H1 (cell line): Measurements from ENCODE around the gene RCHY1. TPM values are rescaled to one million over a fixed set of nuclear protein-coding genes. Genes with fewer than 3 reads are reported as not detected.

Source experiments
- BACH1 ChIP-seq: IDR thresholded peaks from 2 replicates; pipeline ENCODE4 v1.6.1; 2012; ENCODE audit warnings: low read length, improper control_type of control experiment
- CREB1 ChIP-seq: IDR thresholded peaks from 2 replicates; pipeline ENCODE4 v1.6.1; 2012; ENCODE audit warnings: inconsistent platforms
- EGR1 ChIP-seq: IDR thresholded peaks from 2 replicates; pipeline ENCODE4 v1.6.1; 2011; ENCODE audit warnings: low read depth, low read length, borderline replicate concordance
- EZH2 ChIP-seq: fragments of 200-600 bp; sonication (generic); IDR thresholded peaks from 2 replicates; pipeline ENCODE4 v1.7.1; 2012; ENCODE audit warnings: low read depth, mild to moderate bottlenecking, moderate library complexity, low read length, inconsistent platforms; ENCODE audit not compliant: severe bottlenecking
- FOSL1 ChIP-seq: IDR thresholded peaks from 2 replicates; pipeline ENCODE4 v1.6.1; 2011; ENCODE audit warnings: mild to moderate bottlenecking, low read depth, low read length, moderate library complexity; ENCODE audit not compliant: insufficient read depth
- GABPA ChIP-seq: IDR thresholded peaks from 2 replicates; pipeline ENCODE4 v1.6.1; 2011; ENCODE audit warnings: mild to moderate bottlenecking, low read length, moderate library complexity, borderline replicate concordance; ENCODE audit not compliant: insufficient read depth
- GTF2F1 ChIP-seq: IDR thresholded peaks from 2 replicates; pipeline ENCODE4 v1.6.1; 2012; ENCODE audit warnings: low read depth, low read length, improper control_type of control experiment, borderline replicate concordance
- JUND ChIP-seq: IDR thresholded peaks from 2 replicates; pipeline ENCODE4 v1.6.1; 2011; ENCODE audit warnings: mild to moderate bottlenecking, improper control_type of control experiment, low read length
- KDM4A ChIP-seq: IDR thresholded peaks from one replicate; pipeline ENCODE4 v1.7.1; 2012; ENCODE audit warnings: low read depth, mild to moderate bottlenecking, moderate library complexity, low read length, inconsistent platforms; ENCODE audit not compliant: severe bottlenecking
- KDM5A ChIP-seq: fragments of 200-600 bp; IDR thresholded peaks from 2 replicates; pipeline ENCODE4 v1.7.1; 2012; ENCODE audit warnings: mild to moderate bottlenecking, low read length, inconsistent platforms, mixed read lengths
- MAX ChIP-seq: IDR thresholded peaks from 2 replicates; pipeline ENCODE4 v1.6.1; 2012; ENCODE audit warnings: inconsistent platforms
- POLR2A ChIP-seq, 2 experiments: IDR thresholded peaks; 1 replicate in 1 of 2; 2 replicates in 1 of 2; pipeline ENCODE4 v1.6.1; 2011; ENCODE audit warnings: low read depth in 2 of 2, low read length in 2 of 2, mild to moderate bottlenecking in 2 of 2; ENCODE audit errors: control extremely low read depth in 1 of 2
- POLR2AphosphoS5 ChIP-seq: IDR thresholded peaks from 2 replicates; pipeline ENCODE4 v1.6.1; 2011; ENCODE audit warnings: low read depth, low read length
- POU5F1 ChIP-seq: IDR thresholded peaks from 2 replicates; pipeline ENCODE4 v1.6.1; 2011; ENCODE audit warnings: low read depth, mild to moderate bottlenecking, low read length, moderate library complexity
- SAP30 ChIP-seq: fragments of 300-600 bp; sonication (generic); IDR thresholded peaks from 2 replicates; pipeline ENCODE4 v1.7.1; 2012; ENCODE audit warnings: low read length, moderate library complexity, mild to moderate bottlenecking, inconsistent platforms; ENCODE audit not compliant: insufficient read depth, insufficient replicate concordance
- SP4 ChIP-seq: IDR thresholded peaks from 2 replicates; pipeline ENCODE4 v1.6.1; 2012; ENCODE audit warnings: low read length, inconsistent platforms
- TAF1 ChIP-seq: IDR thresholded peaks from 2 replicates; pipeline ENCODE4 v1.6.1; 2011; ENCODE audit warnings: mild to moderate bottlenecking, low read depth, low read length
- TAF7 ChIP-seq: optimal IDR thresholded peaks from 2 replicates; pipeline ENCODE3; 2011; ENCODE audit warnings: low read depth, mild to moderate bottlenecking, inconsistent platforms, low read length, moderate library complexity, borderline replicate concordance
- TEAD4 ChIP-seq: IDR thresholded peaks from 2 replicates; pipeline ENCODE4 v1.6.1; 2012; ENCODE audit warnings: low read depth, low read length, inconsistent platforms, mixed read lengths
- USF2 ChIP-seq: IDR thresholded peaks from 2 replicates; pipeline ENCODE4 v1.6.1; 2011; ENCODE audit warnings: low read length, improper control_type of control experiment
- ZNF274 ChIP-seq: IDR thresholded peaks from 2 replicates; pipeline ENCODE4 v1.7.0; 2012; ENCODE audit warnings: low read length, borderline replicate concordance; ENCODE audit errors: extremely low read depth
- polyA plus RNA-seq, 7 experiments: library from polyadenylated mRNA; depleted of rRNA in 3 of 7; stranded (reverse) in 5 of 7; unstranded in 2 of 7; fragments of >200 nt in 5 of 7; fragments of 200-250 nt in 2 of 7; gene quantifications; 1 replicate in 5 of 7; 2 replicates in 1 of 7; 4 replicates in 1 of 7; pipeline versions ENCODE4 v1.2.1 to v1.2.3, GENCODE V29; 2011 to 2013; ENCODE audit warnings: missing spikeins in 2 of 7, mixed read lengths in 2 of 7
- total RNA-seq: library from RNA; stranded (reverse); fragmentation: NEBNext Ultra II Directional; extraction: Animal tissue kit (Norgen Biotek cat#: 25700); gene quantifications from 2 replicates; pipeline ENCODE4 v1.2.1, GENCODE V29; 2021
- TF ChIP-seq, protein P1 (sequence below): IDR thresholded peaks from 2 replicates; pipeline ENCODE4 v1.6.1; 2011; ENCODE audit warnings: low read depth, mild to moderate bottlenecking, low read length; ENCODE audit not compliant: insufficient read depth

Gene RCHY1
- total and polyA plus RNA-seq, 2 of the 8 experiments (the other 6 are each of a cell fraction or from before 2014, with no cell fraction given), result 30.3 to 44.0 TPM

DNA sequence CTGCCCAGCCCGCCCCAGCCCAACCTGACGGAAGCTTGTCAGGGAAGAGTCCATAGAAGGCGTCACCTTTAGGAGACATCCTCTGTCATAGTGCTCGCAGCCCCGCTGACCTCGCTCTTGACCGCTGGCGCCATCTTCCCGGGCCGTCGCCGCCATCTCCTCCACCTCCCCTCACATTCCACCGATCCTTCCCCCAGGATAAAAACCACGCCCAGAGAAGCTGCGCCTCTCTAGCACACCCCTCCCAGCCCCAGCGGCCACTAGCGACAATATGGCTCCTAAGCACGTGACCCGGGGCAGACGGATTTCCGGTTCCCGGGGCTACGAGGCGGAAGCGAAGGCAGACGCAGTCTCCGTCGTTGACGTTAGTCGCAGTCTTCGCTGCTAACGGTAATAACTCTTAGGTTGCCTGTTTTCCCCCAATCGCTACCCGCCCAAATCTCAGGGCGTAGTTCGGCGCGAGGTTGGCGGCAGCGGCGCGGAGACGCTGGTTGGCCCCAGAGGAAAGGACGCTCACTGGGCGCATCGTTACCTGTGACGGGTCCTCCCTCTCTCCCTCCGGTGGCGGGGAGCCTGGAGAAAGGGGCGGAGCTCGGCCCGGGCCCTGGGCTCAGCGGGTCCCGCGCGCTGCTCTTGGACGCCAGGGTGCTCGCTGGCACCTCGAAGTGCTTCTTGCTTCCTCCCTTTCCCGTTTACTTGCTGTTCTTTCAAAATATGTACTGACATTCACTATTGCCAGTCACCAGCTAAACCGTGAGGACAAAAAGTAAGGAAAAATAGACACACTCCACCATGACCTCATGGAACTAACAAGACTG is at the start of gene RCHY1, which contains the start of gene THAP6 (continued):
- peak; percentile 89 for TF ChIP-seq GABPA
- TF ChIP-seq USF2, result peak; percentile 95
- TF ChIP-seq FOSL1, result no peak
- TF ChIP-seq TAF7, result peak; percentile 69
- TF ChIP-seq POLR2AphosphoS5, result peak; percentile 95
- TF ChIP-seq MAX, result peak; percentile 79
- 0 out of 2 replicates have a peak, but pooled peaks have one; percentile 35 for TF ChIP-seq KDM5A
- no peak for TF ChIP-seq ZNF274
- peak; percentile 79 for TF ChIP-seq KDM4A
- peak; percentile 95 for TF ChIP-seq TEAD4
- peak; percentile 88 for TF ChIP-seq TAF1
- peak; percentile 81 to 96 for TF ChIP-seq POLR2A (IDR thresholded peaks at IDR 0.05; ENCODE audit: control extremely low read depth in 1 of 2, low read depth in 2 of 2, low read length in 2 of 2)
- TF ChIP-seq SP4, result 0 out of 2 replicates have a peak, but pooled peaks have one; percentile 48
- TF ChIP-seq EZH2, result no peak
- no peak for TF ChIP-seq JUND
- 0 out of 2 replicates have a peak, but pooled peaks have one; percentile 20 for TF ChIP-seq BACH1
- peak; percentile 75 for TF ChIP-seq CREB1
- no peak for TF ChIP-seq EGR1
- TF ChIP-seq, protein P1, sequence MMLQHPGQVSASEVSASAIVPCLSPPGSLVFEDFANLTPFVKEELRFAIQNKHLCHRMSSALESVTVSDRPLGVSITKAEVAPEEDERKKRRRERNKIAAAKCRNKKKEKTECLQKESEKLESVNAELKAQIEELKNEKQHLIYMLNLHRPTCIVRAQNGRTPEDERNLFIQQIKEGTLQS, result 0 out of 2 replicates have a peak, but pooled peaks have one; percentile 53
- peak; percentile 83; the same call in 1 of the 2 replicates for TF ChIP-seq GTF2F1
- peak; percentile 34 for TF ChIP-seq SAP30
- TF ChIP-seq POU5F1, result no peak
